Neural cell (in vitro differentiated cells): ENCODE measurements around the gene ZNF622.

ENCODE experiments used
- CTCF ChIP-seq: fragments of 450-650 bp; IDR thresholded peaks from 2 replicates; pipeline ENCODE4 v1.5.1; 2014; ENCODE audit warnings: antibody characterized with exemption, mild to moderate bottlenecking, moderate library complexity; ENCODE audit not compliant: poor library complexity, severe bottlenecking
- EZH2 ChIP-seq: fragments of 200-600, 300-800 bp; shearing (Covaris generic), sonication (generic); IDR thresholded peaks from 2 replicates; pipeline ENCODE4 v1.6.1; 2014; ENCODE audit warnings: antibody characterized with exemption, low read length, borderline replicate concordance, mild to moderate bottlenecking; ENCODE audit not compliant: insufficient read depth, poor library complexity, severe bottlenecking
- MXI1 ChIP-seq: fragments of 450-650 bp; conservative IDR thresholded peaks from 2 replicates; pipeline ENCODE4 v1.6.1; 2014; ENCODE audit warnings: antibody characterized with exemption, mild to moderate bottlenecking; ENCODE audit not compliant: poor library complexity, severe bottlenecking
- SMC3 ChIP-seq: fragments of 450-650 bp; conservative IDR thresholded peaks from 2 replicates; pipeline ENCODE4 v1.6.1; 2014; ENCODE audit warnings: antibody characterized with exemption, mild to moderate bottlenecking, moderate library complexity; ENCODE audit not compliant: poor library complexity
- TAF1 ChIP-seq: IDR thresholded peaks from 2 replicates; pipeline ENCODE4 v1.6.1; 2012; ENCODE audit warnings: low read depth

GRCh38 chr5:16493261-16493660 is 27.7 kb upstream of the ZNF622 start:
- TF ChIP-seq TAF1 (no peak), CTCF (no peak), SMC3 (no peak), EZH2 (no peak), MXI1 (no peak)
